ENCODE results near the gene LRRC7.

Gene LRRC7

GRCh38 chr1:70142075-70142474, 574.4 kb downstream of the LRRC7 start:
- DNase-seq: no peak
- Histone ChIP-seq H3K4me1 (ENCODE audit: control extremely low read depth in 1 of 4, control insufficient read depth in 4 of 4, insufficient read depth in 4 of 4, low read length in 3 of 4) (peaks cover 0 to 2% (median 0%) of the 10 kb centered on the region in 4 experiments), H3K27ac (ENCODE audit: insufficient read depth in 1 of 2, low read depth in 1 of 2, low read length in 2 of 2, poor library complexity in 1 of 2, severe bottlenecking in 2 of 2) (no peak overlapping the region), H3K4me3 (ENCODE audit: control insufficient read depth in 1 of 7, extremely low read depth in 1 of 7, insufficient read depth in 4 of 7, low read depth in 2 of 7, low read length in 6 of 7) (no peak overlapping the region), H3K9me3 (ENCODE audit: control extremely low read depth in 1 of 5, control insufficient read depth in 4 of 5, insufficient read depth in 2 of 5, low read depth in 1 of 5, low read length in 4 of 5) (no peaks in the 10 kb centered on the region), H3K36me3 (ENCODE audit: control insufficient read depth in 4 of 4, insufficient read depth in 4 of 4, low read length in 3 of 4) (peaks cover 0 to 1% (median under 1%) of the 10 kb centered on the region in 4 experiments), H3K27me3 (replicated peaks in 2 of 5; ENCODE audit: control insufficient read depth in 4 of 5, insufficient read depth in 5 of 5, low read length in 4 of 5) (no peaks in the 10 kb centered on the region)
- ChIA-PET POLR2A (no interaction called here), CTCF (no interaction called here)
- WGBS (ENCODE audit: insufficient coverage): no CpG with 5 or more reads among the region's 2 CpGs

- WGBS (ENCODE audit: insufficient coverage): 83% methylated on average over 1 of the region's 4 CpGs
- Histone ChIP-seq H3K27ac (ENCODE audit: insufficient read depth in 1 of 2, low read depth in 1 of 2, low read length in 2 of 2, poor library complexity in 1 of 2, severe bottlenecking in 2 of 2) (no peak overlapping the region), H3K36me3 (ENCODE audit: control insufficient read depth in 4 of 4, insufficient read depth in 4 of 4, low read length in 3 of 4) (peaks cover 0 to 8% (median 4%) of the 10 kb centered on the region in 4 experiments), H3K27me3 (replicated peaks in 2 of 5; ENCODE audit: control insufficient read depth in 4 of 5, insufficient read depth in 5 of 5, low read length in 4 of 5) (no peaks in the 10 kb centered on the region), H3K4me3 (ENCODE audit: control insufficient read depth in 1 of 7, extremely low read depth in 1 of 7, insufficient read depth in 4 of 7, low read depth in 2 of 7, low read length in 6 of 7) (no peak overlapping the region), H3K9me3 (ENCODE audit: control extremely low read depth in 1 of 5, control insufficient read depth in 4 of 5, insufficient read depth in 2 of 5, low read depth in 1 of 5, low read length in 4 of 5) (no peaks in the 10 kb centered on the region), H3K4me1 (ENCODE audit: control extremely low read depth in 1 of 4, control insufficient read depth in 4 of 4, insufficient read depth in 4 of 4, low read length in 3 of 4) (peaks cover 0 to 2% (median 0%) of the 10 kb centered on the region in 4 experiments)
- peak in 2 of 3 donors; percentile 7 to 15 for DNase-seq
- ChIA-PET POLR2A (no interaction called here), CTCF (interaction anchor here (1.0 kb wide), 1 partner anchor 10 kb away, joined by 4 read pairs; no protein-coding TSS in a partner anchor)
These were observed 575.4 kb downstream of the LRRC7 start for GRCh38 chr1:70143048-70143659.

GRCh38 chr1:70146488-70146887, 578.8 kb downstream of the LRRC7 start:
- Histone ChIP-seq H3K9me3 (ENCODE audit: control extremely low read depth in 1 of 5, control insufficient read depth in 4 of 5, insufficient read depth in 2 of 5, low read depth in 1 of 5, low read length in 4 of 5) (no peaks in the 10 kb centered on the region), H3K27ac (ENCODE audit: insufficient read depth in 1 of 2, low read depth in 1 of 2, low read length in 2 of 2, poor library complexity in 1 of 2, severe bottlenecking in 2 of 2) (no peak overlapping the region), H3K4me1 (ENCODE audit: control extremely low read depth in 1 of 4, control insufficient read depth in 4 of 4, insufficient read depth in 4 of 4, low read length in 3 of 4) (no peaks in the 10 kb centered on the region), H3K36me3 (ENCODE audit: control insufficient read depth in 4 of 4, insufficient read depth in 4 of 4, low read length in 3 of 4) (peaks cover 2 to 17% (median 9%) of the 10 kb centered on the region in 4 experiments), H3K4me3 (ENCODE audit: control insufficient read depth in 1 of 7, extremely low read depth in 1 of 7, insufficient read depth in 4 of 7, low read depth in 2 of 7, low read length in 6 of 7) (no peak overlapping the region), H3K27me3 (replicated peaks in 2 of 5; ENCODE audit: control insufficient read depth in 4 of 5, insufficient read depth in 5 of 5, low read length in 4 of 5) (no peaks in the 10 kb centered on the region)
- no peak for DNase-seq
- CTCF ChIA-PET: interaction anchor here (0.8 kb wide), 1 partner anchor 14 kb away, joined by 3 read pairs; no protein-coding TSS in a partner anchor
- POLR2A ChIA-PET: no interaction called here

- Histone ChIP-seq H3K4me3 (ENCODE audit: control insufficient read depth in 1 of 7, extremely low read depth in 1 of 7, insufficient read depth in 4 of 7, low read depth in 2 of 7, low read length in 6 of 7) (no peak overlapping the region), H3K4me1 (ENCODE audit: control extremely low read depth in 1 of 4, control insufficient read depth in 4 of 4, insufficient read depth in 4 of 4, low read length in 3 of 4) (no peaks in the 10 kb centered on the region), H3K27ac (ENCODE audit: insufficient read depth in 1 of 2, low read depth in 1 of 2, low read length in 2 of 2, poor library complexity in 1 of 2, severe bottlenecking in 2 of 2) (no peak overlapping the region), H3K9me3 (ENCODE audit: control extremely low read depth in 1 of 5, control insufficient read depth in 4 of 5, insufficient read depth in 2 of 5, low read depth in 1 of 5, low read length in 4 of 5) (no peaks in the 10 kb centered on the region), H3K36me3 (ENCODE audit: control insufficient read depth in 4 of 4, insufficient read depth in 4 of 4, low read length in 3 of 4) (peaks cover 2 to 23% (median 9%) of the 10 kb centered on the region in 4 experiments), H3K27me3 (replicated peaks in 2 of 5; ENCODE audit: control insufficient read depth in 4 of 5, insufficient read depth in 5 of 5, low read length in 4 of 5) (no peaks in the 10 kb centered on the region)
- ChIA-PET CTCF (interaction anchor here (1.3 to 2.2 kb wide), 3 partner anchors 11 to 18 kb away, joined by 3 to 10 read pairs (median 8); no protein-coding TSS in a partner anchor), POLR2A (no interaction called here)
- 100% methylated on average over 1 of the region's 1 CpG for WGBS (ENCODE audit: insufficient coverage)
- no peak for DNase-seq
These were observed 582.7 kb downstream of the LRRC7 start for GRCh38 chr1:70150444-70150843.

GRCh38 chr1:70153739-70154138, 586.0 kb downstream of the LRRC7 start:
- Histone ChIP-seq H3K36me3 (ENCODE audit: control insufficient read depth in 4 of 4, insufficient read depth in 4 of 4, low read length in 3 of 4) (peaks cover 0 to 15% (median 6%) of the 10 kb centered on the region in 4 experiments), H3K27me3 (replicated peaks in 2 of 5; ENCODE audit: control insufficient read depth in 4 of 5, insufficient read depth in 5 of 5, low read length in 4 of 5) (no peaks in the 10 kb centered on the region), H3K4me3 (ENCODE audit: control insufficient read depth in 1 of 7, extremely low read depth in 1 of 7, insufficient read depth in 4 of 7, low read depth in 2 of 7, low read length in 6 of 7) (no peak overlapping the region), H3K4me1 (ENCODE audit: control extremely low read depth in 1 of 4, control insufficient read depth in 4 of 4, insufficient read depth in 4 of 4, low read length in 3 of 4) (no peaks in the 10 kb centered on the region), H3K27ac (ENCODE audit: insufficient read depth in 1 of 2, low read depth in 1 of 2, low read length in 2 of 2, poor library complexity in 1 of 2, severe bottlenecking in 2 of 2) (no peak overlapping the region), H3K9me3 (ENCODE audit: control extremely low read depth in 1 of 5, control insufficient read depth in 4 of 5, insufficient read depth in 2 of 5, low read depth in 1 of 5, low read length in 4 of 5) (no peaks in the 10 kb centered on the region)
- ChIA-PET POLR2A (no interaction called here), CTCF (no interaction called here)
- no peak for DNase-seq
- WGBS (ENCODE audit: insufficient coverage): no CpG with 5 or more reads among the region's 3 CpGs

- DNase-seq: no peak
- no peak overlapping the region for H3K27ac ChIP-seq (ENCODE audit: insufficient read depth in 1 of 2, low read depth in 1 of 2, low read length in 2 of 2, poor library complexity in 1 of 2, severe bottlenecking in 2 of 2)
- H3K4me3 ChIP-seq (ENCODE audit: control insufficient read depth in 1 of 7, extremely low read depth in 1 of 7, insufficient read depth in 4 of 7, low read depth in 2 of 7, low read length in 6 of 7): no peak overlapping the region
- H3K9me3 ChIP-seq (ENCODE audit: control extremely low read depth in 1 of 5, control insufficient read depth in 4 of 5, insufficient read depth in 2 of 5, low read depth in 1 of 5, low read length in 4 of 5): no peaks in the 10 kb centered on the region
- H3K36me3 ChIP-seq (ENCODE audit: control insufficient read depth in 4 of 4, insufficient read depth in 4 of 4, low read length in 3 of 4): peaks cover 0 to 8% (median 0%) of the 10 kb centered on the region in 4 experiments
- no peaks in the 10 kb centered on the region for H3K4me1 ChIP-seq (ENCODE audit: control extremely low read depth in 1 of 4, control insufficient read depth in 4 of 4, insufficient read depth in 4 of 4, low read length in 3 of 4)
- POLR2A ChIA-PET: no interaction called here
- H3K27me3 ChIP-seq (replicated peaks in 2 of 5; ENCODE audit: control insufficient read depth in 4 of 5, insufficient read depth in 5 of 5, low read length in 4 of 5): no peaks in the 10 kb centered on the region
- WGBS (ENCODE audit: insufficient coverage): 100% methylated on average over 1 of the region's 5 CpGs
- CTCF ChIA-PET: no interaction called here
These were observed 588.9 kb downstream of the LRRC7 start for GRCh38 chr1:70156529-70157120.

- peaks cover 0 to 3% (median 0%) of the 10 kb centered on the region in 4 experiments for H3K4me1 ChIP-seq (ENCODE audit: control extremely low read depth in 1 of 4, control insufficient read depth in 4 of 4, insufficient read depth in 4 of 4, low read length in 3 of 4)
- peaks cover 0 to 7% (median 0%) of the 10 kb centered on the region in 4 experiments for H3K36me3 ChIP-seq (ENCODE audit: control insufficient read depth in 4 of 4, insufficient read depth in 4 of 4, low read length in 3 of 4)
- POLR2A ChIA-PET: no interaction called here
- no peaks in the 10 kb centered on the region for H3K27me3 ChIP-seq (replicated peaks in 2 of 5; ENCODE audit: control insufficient read depth in 4 of 5, insufficient read depth in 5 of 5, low read length in 4 of 5)
- no peak overlapping the region for H3K27ac ChIP-seq (ENCODE audit: insufficient read depth in 1 of 2, low read depth in 1 of 2, low read length in 2 of 2, poor library complexity in 1 of 2, severe bottlenecking in 2 of 2)
- no peak overlapping the region for H3K4me3 ChIP-seq (ENCODE audit: control insufficient read depth in 1 of 7, extremely low read depth in 1 of 7, insufficient read depth in 4 of 7, low read depth in 2 of 7, low read length in 6 of 7)
- H3K9me3 ChIP-seq (ENCODE audit: control extremely low read depth in 1 of 5, control insufficient read depth in 4 of 5, insufficient read depth in 2 of 5, low read depth in 1 of 5, low read length in 4 of 5): no peaks in the 10 kb centered on the region
- CTCF ChIA-PET: no interaction called here
- DNase-seq: no peak
- WGBS (ENCODE audit: insufficient coverage): no CpG with 5 or more reads among the region's 4 CpGs
These were observed 596.6 kb downstream of the LRRC7 start for GRCh38 chr1:70164350-70164749.
